Choroid plexus epithelial cell (primary cell): Measurements from ENCODE around the gene PLXDC2.
A peak's percentile ranks its signal among the peaks of the same experiment; 100 is the strongest.

ENCODE experiments used
- DNase-seq: peaks from one replicate; pipeline ENCODE4 v3.0.0-alpha.2; 2010; ENCODE audit warnings: low read depth
- H3K4me3 ChIP-seq: 2 replicates; pipeline ENCODE4 v1.5.1; 2011; ENCODE audit warnings: low read depth, mild to moderate bottlenecking, control low read depth, low read length, moderate library complexity
- TF ChIP-seq, protein P1 (sequence below): conservative IDR thresholded peaks from 2 replicates; pipeline ENCODE4 v1.5.1; 2011; ENCODE audit warnings: low read depth, mild to moderate bottlenecking, control low read depth, inconsistent platforms, low read length, moderate library complexity

The PLXDC2 gene

DNA sequence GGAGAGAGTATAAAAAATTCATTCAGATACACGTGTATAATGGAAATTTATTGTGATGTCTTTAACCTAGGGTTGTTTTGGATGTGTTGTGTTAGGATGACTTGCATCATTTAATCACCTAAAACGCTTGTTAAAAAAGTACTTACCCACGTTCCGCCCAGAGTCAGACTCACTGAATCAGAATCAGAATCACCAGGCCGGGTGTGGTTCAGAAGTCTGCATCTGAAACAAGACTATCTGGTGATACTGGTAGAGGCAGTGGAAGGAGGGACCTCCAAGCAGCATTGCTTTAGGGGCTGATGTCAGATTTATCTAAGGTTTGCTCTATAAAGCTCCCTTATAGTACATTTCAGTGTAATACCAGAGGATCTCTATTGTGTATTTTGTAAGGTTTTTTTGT is 20.5 kb upstream of the PLXDC2 start:
- TF ChIP-seq, protein P1, sequence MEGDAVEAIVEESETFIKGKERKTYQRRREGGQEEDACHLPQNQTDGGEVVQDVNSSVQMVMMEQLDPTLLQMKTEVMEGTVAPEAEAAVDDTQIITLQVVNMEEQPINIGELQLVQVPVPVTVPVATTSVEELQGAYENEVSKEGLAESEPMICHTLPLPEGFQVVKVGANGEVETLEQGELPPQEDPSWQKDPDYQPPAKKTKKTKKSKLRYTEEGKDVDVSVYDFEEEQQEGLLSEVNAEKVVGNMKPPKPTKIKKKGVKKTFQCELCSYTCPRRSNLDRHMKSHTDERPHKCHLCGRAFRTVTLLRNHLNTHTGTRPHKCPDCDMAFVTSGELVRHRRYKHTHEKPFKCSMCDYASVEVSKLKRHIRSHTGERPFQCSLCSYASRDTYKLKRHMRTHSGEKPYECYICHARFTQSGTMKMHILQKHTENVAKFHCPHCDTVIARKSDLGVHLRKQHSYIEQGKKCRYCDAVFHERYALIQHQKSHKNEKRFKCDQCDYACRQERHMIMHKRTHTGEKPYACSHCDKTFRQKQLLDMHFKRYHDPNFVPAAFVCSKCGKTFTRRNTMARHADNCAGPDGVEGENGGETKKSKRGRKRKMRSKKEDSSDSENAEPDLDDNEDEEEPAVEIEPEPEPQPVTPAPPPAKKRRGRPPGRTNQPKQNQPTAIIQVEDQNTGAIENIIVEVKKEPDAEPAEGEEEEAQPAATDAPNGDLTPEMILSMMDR: no peak
- DNase-seq: no peak
- H3K4me3 ChIP-seq: no peak overlapping the region

DNA sequence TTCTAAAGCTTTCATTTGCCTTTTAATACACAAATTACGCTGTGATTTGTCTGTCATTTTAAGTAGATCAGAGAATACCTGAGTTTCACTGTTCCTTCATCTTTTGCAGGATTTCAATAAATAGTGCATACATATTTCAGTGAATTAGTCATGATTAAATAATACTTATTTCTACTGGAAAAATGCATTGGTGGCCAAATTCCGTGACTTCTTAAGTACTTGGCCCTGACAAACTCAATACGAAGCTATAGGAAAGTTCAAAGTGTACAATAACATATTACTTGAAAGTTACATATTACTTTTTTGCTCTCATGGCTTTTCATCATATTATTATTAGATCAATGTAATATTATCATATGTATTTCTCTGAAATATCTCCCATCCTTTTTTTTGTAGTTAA is 16.1 kb upstream of the PLXDC2 start:
- TF ChIP-seq, protein P1: no peak
- no peak overlapping the region for H3K4me3 ChIP-seq
- no peak for DNase-seq

DNA sequence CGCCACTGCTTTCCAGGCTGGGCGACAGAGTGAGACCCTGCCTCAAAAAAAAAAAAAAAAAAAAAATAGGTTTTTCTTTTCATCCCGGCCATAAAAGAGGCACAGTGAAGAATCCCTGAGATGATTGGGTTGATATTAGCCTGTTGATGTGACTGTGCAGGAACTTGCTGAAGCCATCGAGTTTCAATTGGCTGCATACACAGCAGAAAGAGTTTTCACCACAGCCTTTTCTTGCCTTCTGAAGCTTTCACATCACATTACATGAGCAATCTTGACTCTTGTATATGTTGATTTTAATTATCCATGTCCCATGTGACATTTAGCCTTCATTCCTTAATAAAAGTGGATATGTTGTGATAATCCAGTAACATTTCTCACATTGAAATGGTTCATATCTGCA is 14.9 kb upstream of the PLXDC2 start:
- DNase-seq: no peak
- TF ChIP-seq, protein P1: no peak
- no peak overlapping the region for H3K4me3 ChIP-seq

DNA sequence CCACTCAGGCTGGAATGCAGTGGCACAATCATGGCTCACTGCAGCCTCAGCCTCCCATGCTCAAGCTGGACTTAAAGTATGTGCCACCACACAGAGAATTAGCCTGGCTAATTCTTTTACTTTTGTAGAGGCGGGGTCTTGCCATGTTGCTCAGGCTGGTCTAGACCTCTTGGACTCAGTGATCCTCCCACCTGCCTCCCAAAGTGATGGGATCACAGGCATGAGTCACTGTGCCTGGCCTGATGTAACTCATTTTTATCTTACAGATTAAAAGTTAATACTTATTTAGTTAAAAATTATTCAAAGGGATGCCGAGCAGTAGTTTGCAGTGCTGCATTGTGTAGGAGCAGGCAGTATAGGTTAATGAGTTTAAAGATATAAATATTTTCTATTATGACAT is 12.6 kb upstream of the PLXDC2 start:
- no peak for DNase-seq
- TF ChIP-seq, protein P1: no peak
- H3K4me3 ChIP-seq: no peak overlapping the region

DNA sequence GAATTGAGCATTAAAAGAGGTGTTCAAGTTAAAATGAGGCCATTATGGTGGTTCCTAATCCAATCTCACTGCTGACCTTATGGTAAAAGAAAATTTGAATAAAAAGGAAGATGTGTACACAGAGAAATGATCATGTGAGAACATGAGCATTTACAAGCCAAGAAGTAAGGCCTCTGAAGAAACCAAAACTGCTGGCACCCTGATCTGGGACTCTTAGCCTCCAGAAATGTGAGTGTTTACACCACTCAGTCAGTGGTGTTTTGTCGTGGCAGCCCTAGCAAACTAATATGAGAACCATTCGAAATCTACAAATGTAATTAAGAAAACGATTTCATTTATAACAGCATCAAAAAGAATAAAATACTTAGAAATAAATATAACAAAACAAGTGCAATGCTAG is 6.8 kb upstream of the PLXDC2 start:
- H3K4me3 ChIP-seq: no peak overlapping the region
- TF ChIP-seq, protein P1: no peak

DNA sequence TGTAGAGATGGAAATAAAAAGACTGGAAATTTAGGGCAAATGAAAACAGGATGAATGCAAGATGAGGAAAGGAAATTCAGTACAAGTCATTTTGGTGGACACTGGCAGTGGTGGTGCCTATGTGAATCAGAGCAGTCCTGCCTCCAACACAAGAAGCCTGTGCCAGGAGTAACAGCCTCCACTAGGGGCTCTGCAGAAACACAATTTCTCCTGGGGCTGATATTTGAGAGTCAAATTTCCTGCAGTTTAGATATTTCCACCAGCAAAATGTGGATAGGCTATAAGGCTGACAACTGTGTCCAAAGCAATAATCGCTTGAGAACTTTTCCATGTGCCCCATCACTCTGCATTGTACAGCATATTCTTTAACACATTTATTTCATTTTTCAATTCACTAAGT is 4.7 kb upstream of the PLXDC2 start:
- TF ChIP-seq, protein P1: peak; percentile 89
- peak; percentile 77 for DNase-seq
- H3K4me3 ChIP-seq: no peak overlapping the region

More for the DNA sequence above, 6.8 kb upstream of the PLXDC2 start:
- DNase-seq: no peak

DNA sequence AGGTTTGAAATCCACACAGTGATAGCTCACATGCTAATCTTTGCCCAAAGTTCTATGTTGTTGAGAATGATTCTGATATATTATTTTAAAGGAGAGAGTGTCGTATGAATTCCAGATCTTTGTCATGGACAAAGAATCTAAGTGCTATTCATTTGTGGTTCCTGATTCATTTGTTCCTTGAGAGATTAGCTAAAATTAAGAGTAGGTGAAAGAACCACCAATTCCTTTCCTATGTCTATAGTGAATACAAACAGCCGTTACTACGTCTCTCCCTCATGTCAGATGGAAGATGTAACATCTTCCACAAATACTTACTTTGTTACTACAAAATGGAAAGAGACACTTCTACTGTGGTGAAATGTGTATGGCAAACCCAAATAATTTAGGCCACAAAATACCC is 3.3 kb upstream of the PLXDC2 start:
- TF ChIP-seq, protein P1: no peak
- no peak overlapping the region for H3K4me3 ChIP-seq
- no peak for DNase-seq
